CD4-positive, alpha-beta T cell treated with Interleukin-15 for 4 hours (primary cell): ENCODE data around the gene SEPTIN2.
"Not testable (repeated sequence)": the region's sequence is repeated elsewhere in the genome, so short reads cannot be mapped to it uniquely, and the experiment has no call there.

Experiments used
- DNase-seq: peaks from one replicate; pipeline ENCODE4 v3.0.0-alpha.2; 2020; ENCODE audit warnings: low spot score

SEPTIN2 gene

GRCh38 chr2:241315879-241316631, at the start of gene SEPTIN2:
TSS of gene SEPTIN2 (plus strand) at chr2:241315925. CDS start at chr2:241324233, 8,308 bp downstream.
- DNase-seq, result no peak

DNA sequence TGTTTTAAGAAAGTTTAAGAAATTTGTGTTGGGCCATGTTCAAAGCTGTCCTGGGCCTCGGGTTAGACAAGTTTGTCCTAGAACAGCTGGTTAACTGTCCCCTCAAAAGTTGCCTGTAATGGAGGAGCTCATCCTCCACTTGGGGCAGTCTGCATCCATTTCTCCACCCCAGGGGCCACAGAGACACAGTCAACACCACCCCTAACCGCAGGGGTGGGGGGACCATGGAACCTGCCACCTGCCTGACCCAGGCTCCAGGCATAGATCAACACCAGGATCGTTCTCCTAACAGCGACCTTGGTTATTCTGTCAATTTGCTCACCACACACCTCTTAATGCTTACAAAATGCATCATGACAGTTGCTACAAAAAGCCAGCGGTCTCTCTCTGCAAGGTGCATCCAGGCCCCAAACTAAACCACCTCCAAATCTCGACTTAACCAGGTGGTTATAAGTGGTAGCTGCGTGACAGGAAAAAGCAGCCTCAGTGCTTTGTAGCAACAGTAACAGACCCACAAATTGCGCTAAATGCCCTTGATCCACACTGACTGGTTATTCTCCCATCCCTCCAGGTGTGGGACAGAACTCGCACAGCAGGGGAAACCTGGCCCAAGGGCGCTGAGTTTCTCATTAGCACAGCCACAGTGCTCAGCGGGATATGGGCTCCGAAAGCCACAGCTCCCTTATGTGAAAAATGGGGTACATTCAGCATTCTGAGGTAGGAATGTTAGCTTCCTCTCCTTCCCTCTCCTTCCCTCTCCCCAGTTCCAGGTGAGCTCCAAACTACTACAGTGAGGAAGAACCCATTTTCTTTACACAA, 48.3 kb upstream of the SEPTIN2 start:
- no peak for DNase-seq

DNA sequence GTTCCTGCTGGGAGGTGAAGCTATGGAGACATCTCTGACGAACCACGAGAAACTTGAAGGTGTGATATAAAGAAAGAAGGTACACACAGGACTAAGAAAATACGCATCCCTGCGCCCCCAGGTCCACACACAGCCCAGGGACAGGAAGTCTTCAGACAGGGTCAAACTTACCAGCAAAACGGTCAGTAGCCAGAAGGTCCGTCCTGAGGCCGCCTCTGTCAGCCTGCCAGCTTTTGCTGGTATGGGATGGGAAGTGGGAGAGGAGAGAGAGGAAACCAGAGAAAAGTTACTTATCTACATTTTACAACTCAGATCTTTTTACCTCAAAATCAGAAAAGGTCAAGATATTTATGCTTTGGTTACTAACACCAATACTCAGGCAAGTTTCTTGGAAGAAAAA, 47.4 kb upstream of the SEPTIN2 start:
- DNase-seq, result no peak

- no peak for DNase-seq
Observed at GRCh38 chr2:241268716-241269445, 46.8 kb upstream of the SEPTIN2 start.

GRCh38 chr2:241269707-241270520, 45.8 kb upstream of the SEPTIN2 start:
- no peak for DNase-seq

- DNase-seq, result no peak
Observed at GRCh38 chr2:241270531-241270930, 45.2 kb upstream of the SEPTIN2 start.

- peak; percentile 45 for DNase-seq
Observed at GRCh38 chr2:241271706-241272302, 43.9 kb upstream of the SEPTIN2 start.

DNA sequence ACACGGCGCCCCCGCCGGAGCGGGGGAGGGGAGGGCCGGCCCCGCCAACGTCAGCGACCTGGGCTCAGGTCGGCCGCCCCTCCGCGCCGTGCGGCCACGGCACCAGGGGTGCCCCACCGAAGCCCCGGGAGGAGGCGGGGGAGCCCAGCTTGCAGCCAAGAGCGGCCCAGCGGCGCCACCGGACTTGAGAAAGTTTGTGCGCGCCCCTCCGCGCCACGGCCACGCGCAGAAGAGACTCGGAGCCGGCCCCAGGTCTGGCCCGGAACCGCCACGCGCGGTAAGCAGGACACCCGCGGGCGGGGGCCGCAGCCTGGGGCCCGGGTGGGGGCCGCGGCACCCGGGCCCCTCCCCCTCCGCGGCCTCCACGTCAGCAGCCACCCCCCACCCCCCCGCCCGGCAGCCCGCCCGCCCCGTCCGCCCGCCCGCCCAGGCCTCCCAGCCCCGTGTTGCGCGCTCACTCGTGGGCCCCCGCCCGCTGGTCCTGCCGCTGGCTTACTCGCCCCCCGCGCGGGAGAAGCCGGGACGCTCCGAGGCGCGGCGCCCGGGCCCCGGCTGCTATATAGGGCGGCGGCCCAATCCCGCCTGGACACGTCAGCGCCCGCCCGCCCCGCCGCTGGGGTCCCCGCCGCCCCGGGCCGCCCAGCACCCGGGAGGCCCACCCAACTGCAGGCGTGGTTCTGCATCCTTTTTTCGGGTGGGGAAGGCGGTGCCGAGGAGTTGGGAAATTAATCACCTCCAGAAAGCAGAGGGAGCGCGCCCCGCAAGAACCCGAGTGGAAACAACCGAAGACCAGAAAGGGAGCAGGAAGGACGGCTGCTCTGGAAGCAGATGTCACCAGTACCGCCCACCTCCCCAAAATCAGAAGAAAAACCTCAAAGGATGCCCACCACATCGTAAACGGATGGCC, 43.2 kb upstream of the SEPTIN2 start:
- peak; percentile 48 for DNase-seq

DNA sequence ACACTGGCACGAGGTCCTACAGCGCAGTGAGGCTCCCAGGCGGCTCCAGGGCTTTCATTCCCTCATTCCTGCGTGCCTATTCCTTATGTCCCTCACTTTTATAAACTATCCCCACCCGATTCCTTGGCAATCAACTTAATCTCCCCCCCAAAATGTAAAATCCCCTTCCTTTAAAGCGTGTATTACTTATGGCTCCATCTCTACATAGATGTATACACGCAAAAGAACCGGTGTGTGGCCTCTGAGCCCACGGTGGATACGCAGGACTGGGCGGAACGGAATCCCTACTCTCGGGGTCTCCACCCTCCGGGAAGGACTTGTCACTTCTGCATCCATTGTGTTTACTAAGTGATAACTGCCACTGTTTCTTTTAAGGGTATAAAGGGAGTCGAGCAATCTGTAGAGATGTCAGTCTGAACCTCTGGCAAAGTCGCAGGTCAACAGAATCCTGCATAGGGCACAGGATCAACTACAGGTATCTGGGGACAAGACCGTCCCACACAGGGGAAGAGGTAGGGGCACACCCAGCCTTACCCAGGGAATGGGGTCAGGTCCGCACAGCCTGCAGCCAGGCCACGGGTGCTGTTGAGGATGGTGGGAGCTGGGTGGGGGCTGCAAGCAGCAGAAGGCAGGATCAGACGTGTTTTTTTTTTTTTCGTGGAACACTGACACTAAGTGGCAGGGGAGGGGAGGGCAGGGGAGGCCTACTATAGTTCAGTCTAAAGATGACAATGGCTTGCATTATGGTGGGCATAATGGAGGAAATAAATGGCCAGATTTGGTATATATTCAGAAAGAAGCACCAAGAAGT, 42.3 kb upstream of the SEPTIN2 start:
- no peak for DNase-seq

DNA sequence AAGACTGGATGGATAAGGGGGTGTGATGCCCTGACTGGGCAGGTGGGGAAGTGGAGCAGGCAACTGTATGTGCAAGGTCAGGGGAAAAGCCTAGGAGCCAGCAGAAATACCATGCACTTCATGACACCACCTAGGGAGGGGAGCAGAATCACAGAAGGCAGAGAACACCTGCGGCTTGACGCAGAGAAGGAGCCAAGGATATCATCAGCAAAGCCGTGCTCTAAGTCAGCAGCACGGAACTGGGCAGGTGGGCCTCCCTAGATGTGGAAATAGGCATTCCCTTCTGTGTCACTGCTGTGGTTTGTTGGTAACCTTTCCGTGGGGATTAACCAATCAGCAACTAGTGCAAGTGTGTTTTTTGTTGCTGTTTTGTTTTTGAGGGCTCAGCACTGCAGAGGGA, 41.6 kb upstream of the SEPTIN2 start:
- DNase-seq, result no peak

- no peak for DNase-seq
Observed at GRCh38 chr2:241275504-241275903, 40.2 kb upstream of the SEPTIN2 start.

DNA sequence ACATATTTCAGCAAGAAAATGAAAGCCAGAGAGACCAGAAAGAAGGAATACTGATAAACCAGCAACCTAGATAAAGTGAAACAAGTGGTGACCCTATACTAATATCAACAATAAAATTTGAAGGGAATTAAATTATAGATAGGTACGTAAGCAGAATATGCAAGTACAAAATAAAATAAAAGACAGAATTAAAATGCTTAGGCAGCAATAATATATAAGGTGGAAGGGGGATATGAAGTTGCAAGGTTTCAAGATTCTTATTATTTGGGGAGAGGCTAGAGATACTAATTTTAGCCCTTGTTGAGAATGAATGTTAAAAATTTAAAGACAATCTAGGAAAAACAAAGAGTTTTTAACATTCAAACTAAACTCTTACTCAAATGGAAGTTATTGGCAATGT, 39.8 kb upstream of the SEPTIN2 start:
- DNase-seq, result no peak

- DNase-seq, result not testable (repeated sequence)
Observed at GRCh38 chr2:241278306-241278705, 37.4 kb upstream of the SEPTIN2 start.

DNA sequence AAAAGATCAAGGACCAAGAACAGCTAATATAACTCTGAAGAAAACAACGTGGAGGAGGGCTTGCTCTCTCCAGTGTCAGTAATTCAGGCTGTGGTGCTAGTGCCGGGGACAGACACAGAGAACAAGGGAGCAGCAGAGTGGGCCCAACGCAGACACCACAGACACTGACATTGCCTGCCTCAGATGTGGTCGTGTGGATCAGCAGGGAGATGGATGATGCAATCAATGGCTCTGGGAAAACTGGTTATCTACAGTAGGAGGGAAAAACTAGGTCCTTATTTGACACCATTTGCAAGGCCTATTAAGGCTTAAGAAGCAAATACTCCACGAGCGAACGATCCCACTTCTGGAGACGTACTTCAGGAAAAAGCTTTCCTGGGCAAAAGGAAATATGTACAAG, 36.3 kb upstream of the SEPTIN2 start:
- DNase-seq, result no peak

GRCh38 chr2:241279828-241280227, 35.9 kb upstream of the SEPTIN2 start:
- no peak for DNase-seq

DNA sequence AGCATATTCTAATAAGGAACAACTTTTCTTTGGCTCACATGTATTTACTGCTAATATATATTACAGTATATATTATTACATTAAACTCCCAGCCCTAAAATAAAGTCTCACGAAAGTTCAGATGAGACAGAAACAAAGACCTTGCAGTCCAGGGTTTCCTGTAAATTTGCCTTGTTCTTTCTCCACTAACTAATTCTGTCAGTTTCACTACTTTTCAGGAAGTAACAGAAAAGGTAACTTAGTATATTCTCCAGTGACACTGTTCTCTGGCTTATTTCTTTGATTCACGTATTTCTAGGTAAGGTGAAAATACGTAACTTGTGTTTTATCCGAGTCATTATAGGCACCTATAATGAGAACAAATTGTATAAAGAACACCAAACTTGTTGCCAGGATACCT, 35.4 kb upstream of the SEPTIN2 start:
- DNase-seq, result no peak

GRCh38 chr2:241282555-241282954, 33.2 kb upstream of the SEPTIN2 start:
- DNase-seq, result no peak

DNA sequence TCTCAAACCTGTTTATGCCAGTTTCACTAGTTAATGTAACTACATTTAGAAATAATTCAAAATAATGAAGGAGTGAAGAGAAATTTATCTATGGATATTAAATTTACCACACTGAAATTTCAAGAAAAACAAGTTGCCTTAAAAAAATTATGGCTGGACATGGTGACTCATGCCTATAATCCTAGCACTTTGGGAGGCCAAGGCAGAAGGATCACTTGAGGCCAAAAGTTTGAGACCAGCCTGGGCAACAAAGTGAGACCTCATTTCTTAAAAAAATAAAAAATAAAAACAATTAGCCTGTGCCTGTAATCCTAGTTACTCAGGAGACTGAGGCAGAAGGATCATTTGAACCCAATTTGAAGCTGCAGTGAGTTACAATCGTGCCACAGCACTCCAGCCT, 30.1 kb upstream of the SEPTIN2 start:
- DNase-seq, result no peak

GRCh38 chr2:241286348-241287090, 29.2 kb upstream of the SEPTIN2 start:
- DNase-seq, result no peak
